ENCODE measurements around the gene DACH1. TPM values are rescaled to one million over a fixed set of nuclear protein-coding genes. Genes with fewer than 3 reads are reported as not detected.

DACH1 gene
- total and polyA plus RNA-seq, 2 of the 8 experiments (the other 6 are each of a cell fraction or from before 2014, with no cell fraction given), result 0.12 to 0.67 TPM

GRCh38 chr13:71625694-71626093, 241.3 kb downstream of the DACH1 start:
- Histone ChIP-seq H3K27ac (ENCODE audit: low read depth, low read length) (no peak overlapping the region), H2AK5ac (ENCODE audit: low read depth, low read length) (no peak overlapping the region), H4K91ac (replicated peaks; ENCODE audit: insufficient read length, low read length) (no peak overlapping the region), H2BK12ac (ENCODE audit: low read depth, low read length) (no peak overlapping the region), H3K4me2 (ENCODE audit: insufficient read depth in 1 of 2, low read depth in 2 of 2, low read length in 2 of 2) (no peak overlapping the region), H3K56ac (replicated peaks; ENCODE audit: insufficient read length, low read depth, low read length) (no peak overlapping the region), H2BK20ac (ENCODE audit: low read length) (no peak overlapping the region), H3K4ac (replicated peaks; ENCODE audit: insufficient read length, low read depth, low read length) (no peak overlapping the region), H3K79me2 (ENCODE audit: control insufficient read depth in 1 of 2, insufficient read depth in 2 of 2, low read length in 2 of 2) (no peaks in the 10 kb centered on the region), H4K20me1 (replicated peaks in 1 of 2; ENCODE audit: control insufficient read depth in 1 of 2, insufficient read depth in 2 of 2, low read length in 2 of 2) (no peaks in the 10 kb centered on the region), H3K23me2 (ENCODE audit: low read depth, low read length) (no peaks in the 10 kb centered on the region), H2BK15ac (ENCODE audit: low read length) (no peak overlapping the region), H2AFZ (ENCODE audit: low read length) (no peak overlapping the region), H3K23ac (ENCODE audit: insufficient read length) (no peak overlapping the region), H2BK5ac (ENCODE audit: low read depth, low read length) (no peak overlapping the region), H3K9me3 (ENCODE audit: insufficient read depth in 2 of 2, low read depth in 1 of 2, low read length in 1 of 2) (no peaks in the 10 kb centered on the region), H3K27me3 (replicated peaks in 1 of 4; ENCODE audit: control insufficient read depth in 3 of 4, extremely low read depth in 1 of 4, insufficient read depth in 3 of 4, low read length in 3 of 4) (no peaks in the 10 kb centered on the region), H3K14ac (ENCODE audit: insufficient read length) (no peak overlapping the region), H2BK120ac (replicated peaks; ENCODE audit: low read depth, low read length) (no peak overlapping the region), H3K18ac (ENCODE audit: extremely low read depth, low read length) (no peak overlapping the region), H3K4me1 (replicated peaks in 1 of 4; ENCODE audit: control insufficient read depth in 3 of 4, insufficient read depth in 4 of 4, low read length in 3 of 4) (peaks cover 0 to 3% (median 0%) of the 10 kb centered on the region in 4 experiments; a peak in 1 of 7 replicates), H4K5ac (ENCODE audit: insufficient read length, low read depth, low read length) (no peak overlapping the region), H4K8ac (ENCODE audit: extremely low read depth, insufficient read depth, low read length) (no peak overlapping the region), H3K9ac (replicated peaks in 1 of 4; ENCODE audit: extremely low read depth in 1 of 4, low read depth in 3 of 4, low read length in 3 of 4) (peak overlapping the region in 1 of 4 experiments; percentile 34; a peak in 1 of 7 replicates), H3K36me3 (ENCODE audit: control insufficient read depth in 2 of 4, insufficient read depth in 4 of 4, low read length in 3 of 4) (no peaks in the 10 kb centered on the region), H3K79me1 (ENCODE audit: low read depth, low read length) (no peaks in the 10 kb centered on the region), H3K4me3 (ENCODE audit: extremely low read depth in 1 of 4, insufficient read depth in 2 of 4, low read depth in 3 of 4, low read length in 4 of 4) (no peak overlapping the region)
- FAIRE-seq (no peak), DNase-seq (ENCODE audit: low read depth in 1 of 2, low spot score in 2 of 2) (no peak)
- ChIA-PET CTCF (ENCODE audit: partially characterized antibody) (interaction anchor here (0.8 kb wide), 1 partner anchor 8 kb away, joined by 3 read pairs; no protein-coding TSS in a partner anchor), POLR2A (ENCODE audit: partially characterized antibody) (no interaction called here)
- TF ChIP-seq GABPA (IDR thresholded peaks at IDR 0.05; ENCODE audit: borderline replicate concordance, insufficient read depth, low read length) (no peak), POU5F1 (IDR thresholded peaks at IDR 0.05; ENCODE audit: low read depth, low read length) (no peak), RXRA (IDR thresholded peaks at IDR 0.05; ENCODE audit: insufficient read depth, low read depth, low read length) (no peak), ATF2 (IDR thresholded peaks at IDR 0.05; ENCODE audit: low read length) (no peak), KDM5A (IDR thresholded peaks at IDR 0.05; ENCODE audit: low read length) (no peak), CHD1 (IDR thresholded peaks at IDR 0.05; ENCODE audit: low read depth, low read length) (no peak)

Data from H1 (cell line).